Effector memory CD4-positive, alpha-beta T cell (primary cell): ENCODE measurements around the gene DTL.

Experiments used
- DNase-seq, 3 donors: peaks; one replicate each; pipeline ENCODE4 v3.0.0-alpha.2; 2020
- H3K27ac ChIP-seq: 2 replicates; pipeline ENCODE4 v1.7.0; 2013; ENCODE audit warnings: mild to moderate bottlenecking, low read length, moderate library complexity; ENCODE audit not compliant: insufficient read depth, poor library complexity, severe bottlenecking
- H3K27me3 ChIP-seq: replicated peaks from 2 replicates; pipeline ENCODE4 v1.7.0; 2013; ENCODE audit warnings: mild to moderate bottlenecking, low read length; ENCODE audit not compliant: insufficient read depth, control insufficient read depth, poor library complexity, severe bottlenecking
- H3K36me3 ChIP-seq: 2 replicates; pipeline ENCODE4 v1.7.0; 2013; ENCODE audit warnings: mild to moderate bottlenecking, low read length, moderate library complexity; ENCODE audit not compliant: control insufficient read depth, insufficient read depth
- H3K4me1 ChIP-seq: 2 replicates; pipeline ENCODE4 v1.7.0; 2013; ENCODE audit warnings: low read length, mild to moderate bottlenecking; ENCODE audit not compliant: control insufficient read depth, insufficient read depth, poor library complexity, severe bottlenecking
- H3K4me3 ChIP-seq: 2 replicates; pipeline ENCODE4 v1.7.0; 2013; ENCODE audit warnings: low read length, low read depth, mild to moderate bottlenecking; ENCODE audit not compliant: insufficient read depth, poor library complexity, severe bottlenecking
- H3K9me3 ChIP-seq: 2 replicates; pipeline ENCODE4 v1.7.0; 2013; ENCODE audit warnings: mild to moderate bottlenecking, low read length, moderate library complexity; ENCODE audit not compliant: control insufficient read depth

The DTL gene

GRCh38 chr1:212106286-212106792, 70.8 kb downstream of the DTL start:
- H3K9me3 ChIP-seq: no peaks in the 10 kb centered on the region
- H3K36me3 ChIP-seq: no peaks in the 10 kb centered on the region
- H3K4me3 ChIP-seq: no peak overlapping the region
- H3K27me3 ChIP-seq: no peaks in the 10 kb centered on the region
- no peaks in the 10 kb centered on the region for H3K4me1 ChIP-seq
- DNase-seq: no peak
- H3K27ac ChIP-seq: no peak overlapping the region

- H3K9me3 ChIP-seq: no peaks in the 10 kb centered on the region
- H3K4me3 ChIP-seq: no peak overlapping the region
- H3K36me3 ChIP-seq: no peaks in the 10 kb centered on the region
- DNase-seq: no peak
- no peaks in the 10 kb centered on the region for H3K4me1 ChIP-seq
- no peaks in the 10 kb centered on the region for H3K27me3 ChIP-seq
- H3K27ac ChIP-seq: no peak overlapping the region
Observed at GRCh38 chr1:212107481-212107880, 71.9 kb downstream of the DTL start.

GRCh38 chr1:212108187-212108586, 72.6 kb downstream of the DTL start:
- H3K4me1 ChIP-seq: no peaks in the 10 kb centered on the region
- H3K36me3 ChIP-seq: no peaks in the 10 kb centered on the region

GRCh38 chr1:212108981-212109380, 73.4 kb downstream of the DTL start:
- DNase-seq: no peak
- no peak overlapping the region for H3K4me3 ChIP-seq
- H3K27me3 ChIP-seq: no peaks in the 10 kb centered on the region
- H3K27ac ChIP-seq: no peak overlapping the region
- no peaks in the 10 kb centered on the region for H3K36me3 ChIP-seq
- H3K9me3 ChIP-seq: no peaks in the 10 kb centered on the region
- H3K4me1 ChIP-seq: no peaks in the 10 kb centered on the region

More at GRCh38 chr1:212108187-212108586, 72.6 kb downstream of the DTL start:
- Histone ChIP-seq H3K27ac (no peak overlapping the region), H3K27me3 (no peaks in the 10 kb centered on the region), H3K9me3 (no peaks in the 10 kb centered on the region), H3K4me3 (no peak overlapping the region)
- DNase-seq: no peak

GRCh38 chr1:212109728-212110127, 74.2 kb downstream of the DTL start:
- DNase-seq: no peak
- no peaks in the 10 kb centered on the region for H3K9me3 ChIP-seq
- no peak overlapping the region for H3K27ac ChIP-seq
- H3K4me1 ChIP-seq: no peaks in the 10 kb centered on the region
- H3K27me3 ChIP-seq: no peaks in the 10 kb centered on the region
- H3K4me3 ChIP-seq: no peak overlapping the region
- H3K36me3 ChIP-seq: no peaks in the 10 kb centered on the region

- Histone ChIP-seq H3K9me3 (no peaks in the 10 kb centered on the region), H3K36me3 (no peaks in the 10 kb centered on the region), H3K27ac (no peak overlapping the region), H3K27me3 (no peaks in the 10 kb centered on the region), H3K4me1 (no peaks in the 10 kb centered on the region), H3K4me3 (no peak overlapping the region)
- no peak for DNase-seq
Observed at GRCh38 chr1:212110617-212111016, 75.1 kb downstream of the DTL start.

GRCh38 chr1:212111536-212111935, 76.0 kb downstream of the DTL start:
- H3K9me3 ChIP-seq: no peaks in the 10 kb centered on the region
- DNase-seq: no peak
- H3K4me1 ChIP-seq: no peaks in the 10 kb centered on the region
- H3K27ac ChIP-seq: no peak overlapping the region
- no peaks in the 10 kb centered on the region for H3K36me3 ChIP-seq
- no peaks in the 10 kb centered on the region for H3K27me3 ChIP-seq
- no peak overlapping the region for H3K4me3 ChIP-seq

GRCh38 chr1:212113706-212114105, 78.2 kb downstream of the DTL start:
- DNase-seq: no peak
- H3K4me1 ChIP-seq: no peaks in the 10 kb centered on the region
- H3K4me3 ChIP-seq: no peak overlapping the region
- H3K36me3 ChIP-seq: no peaks in the 10 kb centered on the region
- no peak overlapping the region for H3K27ac ChIP-seq
- H3K27me3 ChIP-seq: no peaks in the 10 kb centered on the region
- no peaks in the 10 kb centered on the region for H3K9me3 ChIP-seq

- Histone ChIP-seq H3K4me1 (no peaks in the 10 kb centered on the region), H3K9me3 (no peaks in the 10 kb centered on the region), H3K27ac (no peak overlapping the region), H3K4me3 (no peak overlapping the region), H3K27me3 (no peaks in the 10 kb centered on the region), H3K36me3 (no peaks in the 10 kb centered on the region)
- no peak for DNase-seq
Observed at GRCh38 chr1:212118167-212118871, 82.8 kb downstream of the DTL start.

GRCh38 chr1:212118872-212119260, 83.3 kb downstream of the DTL start:
- H3K9me3 ChIP-seq: no peaks in the 10 kb centered on the region
- H3K27ac ChIP-seq: no peak overlapping the region
- no peaks in the 10 kb centered on the region for H3K36me3 ChIP-seq
- no peak overlapping the region for H3K4me3 ChIP-seq
- no peaks in the 10 kb centered on the region for H3K4me1 ChIP-seq
- no peaks in the 10 kb centered on the region for H3K27me3 ChIP-seq
- no peak for DNase-seq
